HepG2 (cell line): ENCODE results near the gene KCTD15. TPM values are rescaled to one million over a fixed set of nuclear protein-coding genes. Genes with fewer than 3 reads are reported as not detected.

ENCODE experiments used
- ATAC-seq: fragments of 200-7000 bp; cut with Tn5 transposase; 3 replicates; pipeline ENCODE4 v1.9.1; 2020; ENCODE audit warnings: mild to moderate bottlenecking, moderate library complexity
- BruUV-seq: library from RNA; stranded (reverse); fragments of 400-500 nt; replicated peaks from 2 replicates; lab custom pipeline; 2021; lab: Mats Ljungman, UMichigan
- CTCF ChIA-PET: fragments of 300-600 bp; formaldehyde crosslinking; extraction: SDS; loops from one replicate; lab custom pipeline; 2021; ENCODE audit warnings: low total read pairs, inconsistent platforms, low intra/inter-chr PET ratio; lab: Yijun Ruan, JAX
- POLR2A ChIA-PET: fragments of 350-600 bp; sonication (Branson Sonifier 250); formaldehyde crosslinking; loops from one replicate; lab custom pipeline; 2020; ENCODE audit warnings: antibody characterized with exemption, inconsistent platforms; lab: Yijun Ruan, JAX
- DNase-seq: peaks from one replicate; pipeline ENCODE4 v3.0.0-alpha.2; 2015; ENCODE audit warnings: low spot score
- FAIRE-seq: peaks from 3 replicates; lab custom pipeline; 2011; peaks lifted over from hg19 to GRCh38; lab: Jason Lieb, UNC
- H2AFZ ChIP-seq: one replicate; pipeline ENCODE4 v1.6.1; 2011; ENCODE audit warnings: low read length, inconsistent platforms
- H3K27ac ChIP-seq: fragments of 300-600 bp; 3 replicates; pipeline ENCODE4 v1.8.0; 2011; ENCODE audit warnings: mixed run types, mild to moderate bottlenecking, mixed read lengths, low read length, inconsistent platforms; ENCODE audit not compliant: insufficient read depth; ENCODE audit errors: extremely low read length
- H3K27me3 ChIP-seq, 2 experiments: fragments of 200-600 bp in 1 of 2; 2 replicates in 1 of 2; 3 replicates in 1 of 2; pipeline versions ENCODE4 v1.6.0 to v1.8.0; 2011; ENCODE audit warnings: low read length in 2 of 2, mild to moderate bottlenecking in 2 of 2, moderate library complexity in 2 of 2, inconsistent platforms in 1 of 2; ENCODE audit not compliant: insufficient read depth in 2 of 2, control insufficient read depth in 1 of 2
- H3K36me3 ChIP-seq, 2 experiments: fragments of 200-600 bp in 1 of 2; replicated peaks in 1 of 2; 2 replicates in 1 of 2; 3 replicates in 1 of 2; pipeline versions ENCODE4 v1.5.1 to v1.8.0; 2011; ENCODE audit warnings: low read length in 2 of 2, inconsistent platforms in 1 of 2; ENCODE audit not compliant: insufficient read depth in 2 of 2, control insufficient read depth in 1 of 2
- H3K4me1 ChIP-seq: 2 replicates; pipeline ENCODE4 v1.5.1; 2012; ENCODE audit warnings: low read length, inconsistent platforms; ENCODE audit not compliant: insufficient read depth
- H3K4me2 ChIP-seq: 2 replicates; pipeline ENCODE4 v1.6.0; 2011; ENCODE audit warnings: low read depth, low read length, inconsistent platforms
- H3K4me3 ChIP-seq, 3 experiments: fragments of 200-600 bp in 1 of 3; sonication (generic), shearing (Covaris generic) in 1 of 3; replicated peaks in 1 of 3; 2 replicates each; pipeline ENCODE4 v1.5.1; 2011 to 2016; ENCODE audit warnings: low read length in 3 of 3, inconsistent platforms in 2 of 3, low read depth in 2 of 3, mild to moderate bottlenecking in 2 of 3, control low read depth in 1 of 3, mixed read lengths in 1 of 3; ENCODE audit not compliant: insufficient read depth in 1 of 3
- H3K79me2 ChIP-seq: one replicate; pipeline ENCODE4 v1.6.1; 2011; ENCODE audit warnings: low read length, inconsistent platforms; ENCODE audit not compliant: insufficient read depth
- H3K9ac ChIP-seq: 2 replicates; pipeline ENCODE4 v1.6.0; 2011; ENCODE audit warnings: mild to moderate bottlenecking, low read depth, low read length, inconsistent platforms; ENCODE audit not compliant: insufficient read depth
- H3K9me3 ChIP-seq: 2 replicates; pipeline ENCODE4 v1.5.1; 2012; ENCODE audit warnings: mild to moderate bottlenecking, low read length
- H4K20me1 ChIP-seq: 2 replicates; pipeline ENCODE4 v1.6.0; 2011; ENCODE audit warnings: inconsistent platforms, mild to moderate bottlenecking, low read length, moderate library complexity; ENCODE audit not compliant: insufficient read depth
- AFF4 ChIP-seq: sonication (generic); formaldehyde crosslinking; IDR thresholded peaks from 2 replicates; pipeline ENCODE4 v1.4.0; 2020; ENCODE audit warnings: missing genetic modification reagents
- ATAD3A ChIP-seq: sonication (generic); formaldehyde crosslinking; IDR thresholded peaks from 2 replicates; pipeline ENCODE4 v1.4.0; 2020; ENCODE audit warnings: missing genetic modification reagents
- FOXA1 ChIP-seq, 2 experiments: fragments of 450-650 bp in 1 of 2; sonication (generic) in 1 of 2; formaldehyde crosslinking in 1 of 2; IDR thresholded peaks; 2 replicates each; pipeline versions ENCODE4 v1.4.0 to v1.6.1; 2016 to 2020; ENCODE audit warnings: missing genetic modification reagents in 1 of 2
- MAFG ChIP-seq: sonication (generic); formaldehyde crosslinking; IDR thresholded peaks from 2 replicates; pipeline ENCODE4 v1.5.1; 2020; ENCODE audit warnings: mild to moderate bottlenecking, missing genetic modification reagents
- NFE2 ChIP-seq: sonication (generic); formaldehyde crosslinking; IDR thresholded peaks from 2 replicates; pipeline ENCODE4 v1.4.0; 2020; ENCODE audit warnings: missing genetic modification reagents
- ZBTB46 ChIP-seq: sonication (generic); formaldehyde crosslinking; IDR thresholded peaks from 2 replicates; pipeline ENCODE4 v1.4.0; 2020; ENCODE audit warnings: mild to moderate bottlenecking, missing genetic modification reagents, borderline replicate concordance
- ZNF574 ChIP-seq: sonication (generic); formaldehyde crosslinking; IDR thresholded peaks from 2 replicates; pipeline ENCODE4 v1.4.0; 2020; ENCODE audit warnings: missing genetic modification reagents
- ZNF704 ChIP-seq: sonication (generic); formaldehyde crosslinking; IDR thresholded peaks from 2 replicates; pipeline ENCODE4 v1.8.1; 2023; ENCODE audit warnings: mild to moderate bottlenecking, inconsistent platforms, moderate library complexity, missing genetic modification reagents, borderline replicate concordance
- ZNF710 ChIP-seq: sonication (generic); formaldehyde crosslinking; IDR thresholded peaks from 2 replicates; pipeline ENCODE4 v1.5.0; 2020; ENCODE audit warnings: mild to moderate bottlenecking, missing genetic modification reagents, borderline replicate concordance
- ZNF724P ChIP-seq: sonication (generic); formaldehyde crosslinking; IDR thresholded peaks from 2 replicates; pipeline ENCODE4 v1.8.0; 2022; ENCODE audit warnings: missing genetic modification reagents, borderline replicate concordance
- ZNF737 ChIP-seq: sonication (generic); formaldehyde crosslinking; IDR thresholded peaks from 2 replicates; pipeline ENCODE4 v1.5.0; 2020; ENCODE audit warnings: missing genetic modification reagents, mild to moderate bottlenecking, borderline replicate concordance
- ZNF816 ChIP-seq: sonication (generic); formaldehyde crosslinking; IDR thresholded peaks from 2 replicates; pipeline ENCODE4 v1.8.0; 2022; ENCODE audit warnings: missing genetic modification reagents, mild to moderate bottlenecking, borderline replicate concordance
- ZNF891 ChIP-seq: sonication (generic); formaldehyde crosslinking; IDR thresholded peaks from 2 replicates; pipeline ENCODE4 v1.5.0; 2020; ENCODE audit warnings: mild to moderate bottlenecking, missing genetic modification reagents
- WGBS: methylation state at CpG from one replicate; pipeline ENCODE4 v1.1.6; 2017; ENCODE audit warnings: low lambda C conversion rate; 5-methylcytosine and 5-hydroxymethylcytosine counted together
- in situ Hi-C: cut with HindIII; loops from 2 replicates; pipeline ENCODE4 v1.10.0; 2017; ENCODE audit warnings: low pct_unique_long_range_greater_than_20kb; ENCODE audit not compliant: extremely low pct_ligation_motif_present
- intact Hi-C: fragments of 100-400 bp; cut with micrococcal nuclease; formaldehyde crosslinking; loops from one replicate; pipeline ENCODE4 v1.10.0; 2022; ENCODE audit not compliant: unreplicated experiment
- polyA plus RNA-seq, 8 experiments: library from polyadenylated mRNA; depleted of rRNA in 3 of 8; stranded (reverse) in 7 of 8; unstranded in 1 of 8; fragments of >200 nt; fragmentation: Illumina TruSeq in 4 of 8; extraction: Trizol in 4 of 8; gene quantifications; 2 replicates each; pipeline versions ENCODE4 v1.2.1 to v1.2.3, GENCODE V29; 2011 to 2016; ENCODE audit warnings: low read depth in 4 of 8, missing spikeins in 1 of 8, mixed read lengths in 1 of 8; ENCODE audit not compliant: insufficient read depth in 1 of 8
- total RNA-seq, 5 experiments: library from RNA; depleted of rRNA; stranded (reverse); fragments of >200 nt; fragmentation: Illumina TruSeq; extraction: Trizol; gene quantifications; 2 replicates each; pipeline ENCODE4 v1.2.3, GENCODE V29; 2016; ENCODE audit warnings: low read depth in 1 of 5

KCTD15 gene
- total and polyA plus RNA-seq, 2 of the 13 experiments (the other 11 are each of a cell fraction or from before 2014, with no cell fraction given) = 13.2 to 16.7 TPM

- FAIRE-seq (no peak), ATAC-seq (no peak), DNase-seq (no peak)
- Histone ChIP-seq H3K9me3 (no peaks in the 10 kb centered on the region), H4K20me1 (no peaks in the 10 kb centered on the region), H3K79me2 (no peaks in the 10 kb centered on the region), H3K4me3 (no peak overlapping the region), H3K9ac (no peak overlapping the region), H3K27ac (no peak overlapping the region), H3K4me1 (peaks cover 7% of the 10 kb centered on the region), H3K36me3 (no peaks in the 10 kb centered on the region), H2AFZ (no peak overlapping the region), H3K4me2 (no peak overlapping the region), H3K27me3 (peaks cover 10 to 68% of the 10 kb centered on the region in 2 experiments)
- ChIA-PET CTCF (no interaction called here), POLR2A (no interaction called here)
- intact Hi-C loops = no loop called here
- in situ Hi-C loops = no loop called here
- BruUV-seq = no TSS peak
- WGBS = 8% methylated on average over 3 of the region's 5 CpGs
- TF ChIP-seq ZNF737 (CRISPR knock-in tag) (no peak), ZNF704 (CRISPR knock-in tag) (no peak), ZNF816 (CRISPR knock-in tag) (no peak), ZBTB46 (CRISPR knock-in tag) (no peak), ATAD3A (CRISPR knock-in tag) (no peak), NFE2 (CRISPR knock-in tag) (no peak), AFF4 (no peak), MAFG (no peak), ZNF724P (no peak), ZNF574 (CRISPR knock-in tag) (no peak), ZNF710 (no peak), FOXA1 (IDR thresholded peaks at IDR 0.05) (no peak), FOXA1 (CRISPR knock-in tag; IDR thresholded peaks at IDR 0.05) (no peak), ZNF891 (CRISPR knock-in tag) (no peak)
Measured at GRCh38 chr19:33781996-33782395, 14.7 kb upstream of the KCTD15 start.
